Measurements from ENCODE around the gene NFKBIB. TPM values are rescaled to one million over a fixed set of nuclear protein-coding genes. Genes with fewer than 3 reads are reported as not detected.
"Not testable (repeated sequence)": the region's sequence is repeated elsewhere in the genome, so short reads cannot be mapped to it uniquely, and the experiment has no call there.

NFKBIB gene
- total RNA-seq, 3 donors from 2014 or later = 29.9 to 37.2 (median 30.9) TPM

GRCh38 chr19:38879400-38879751 is 20.4 kb upstream of the NFKBIB start:
- no peak for TF ChIP-seq CTCF (IDR thresholded peaks at IDR 0.05)
- H3K4me1 ChIP-seq (ENCODE audit: low read depth) = peaks cover 18% of the 10 kb centered on the region
- no peak overlapping the region for H3K4me3 ChIP-seq
- no peak for DNase-seq
- intact Hi-C loops (cut with DNase I, micrococcal nuclease) = no loop called here
- ATAC-seq = no peak
- H3K36me3 ChIP-seq (ENCODE audit: low read depth) = no peaks in the 10 kb centered on the region
- no peaks in the 10 kb centered on the region for H3K9me3 ChIP-seq

GRCh38 chr19:38880076-38880881 is 19.5 kb upstream of the NFKBIB start:
- ATAC-seq (no peak), DNase-seq (no peak)
- Histone ChIP-seq H3K4me3 (no peak overlapping the region), H3K4me1 (ENCODE audit: low read depth) (peaks cover 18% of the 10 kb centered on the region), H3K9me3 (no peaks in the 10 kb centered on the region), H3K36me3 (ENCODE audit: low read depth) (no peaks in the 10 kb centered on the region)
- no peak for TF ChIP-seq CTCF (IDR thresholded peaks at IDR 0.05)
- intact Hi-C loops (cut with DNase I, micrococcal nuclease) = no loop called here

GRCh38 chr19:38880882-38881609 is 18.7 kb upstream of the NFKBIB start:
- no peak overlapping the region for H3K4me3 ChIP-seq
- peaks cover 18% of the 10 kb centered on the region for H3K4me1 ChIP-seq (ENCODE audit: low read depth)
- intact Hi-C loops (cut with DNase I, micrococcal nuclease) = no loop called here
- no peaks in the 10 kb centered on the region for H3K36me3 ChIP-seq (ENCODE audit: low read depth)
- no peak for TF ChIP-seq CTCF (IDR thresholded peaks at IDR 0.05)
- no peak for ATAC-seq
- H3K9me3 ChIP-seq = no peaks in the 10 kb centered on the region
- DNase-seq = no peak

GRCh38 chr19:38883286-38883685 is 16.5 kb upstream of the NFKBIB start:
- no peaks in the 10 kb centered on the region for H3K36me3 ChIP-seq (ENCODE audit: low read depth)

GRCh38 chr19:38884691-38885090 is 15.1 kb upstream of the NFKBIB start:
- H3K4me3 ChIP-seq; H3K36me3 ChIP-seq (ENCODE audit: low read depth); DNase-seq; H3K9me3 ChIP-seq; ATAC-seq; intact Hi-C loops (cut with DNase I, micrococcal nuclease); H3K4me1 ChIP-seq (ENCODE audit: low read depth): not testable (repeated sequence)

More at GRCh38 chr19:38883286-38883685, 16.5 kb upstream of the NFKBIB start:
- no peak for ATAC-seq
- Histone ChIP-seq H3K9me3 (no peaks in the 10 kb centered on the region), H3K4me1 (ENCODE audit: low read depth) (peaks cover 12% of the 10 kb centered on the region), H3K4me3 (no peak overlapping the region)
- TF ChIP-seq CTCF (IDR thresholded peaks at IDR 0.05) = no peak
- DNase-seq = no peak
- intact Hi-C loops (cut with DNase I, micrococcal nuclease) = no loop called here

GRCh38 chr19:38888876-38889275 is 10.9 kb upstream of the NFKBIB start:
- Histone ChIP-seq H3K4me3 (no peak overlapping the region), H3K9me3 (no peaks in the 10 kb centered on the region), H3K36me3 (ENCODE audit: low read depth) (no peaks in the 10 kb centered on the region), H3K4me1 (ENCODE audit: low read depth) (no peaks in the 10 kb centered on the region)
- intact Hi-C loops (cut with DNase I, micrococcal nuclease) = no loop called here
- ATAC-seq (no peak), DNase-seq (no peak)
- TF ChIP-seq CTCF (IDR thresholded peaks at IDR 0.05) = no peak

All from mucosa of descending colon (tissue), 3 donors.